Right renal pelvis (tissue), 4 donors: Measurements from ENCODE around the gene TRDN. TPM values are rescaled to one million over a fixed set of nuclear protein-coding genes. Genes with fewer than 3 reads are reported as not detected.

Experiments used
- DNase-seq, 4 donors: peaks; one replicate each; pipeline ENCODE4 v3.0.0-alpha.2; 2013; ENCODE audit warnings: low read depth in 4 of 4, low spot score in 3 of 4, missing footprints in 1 of 4
- polyA plus RNA-seq, 4 donors: library from polyadenylated mRNA; unstranded; fragments of 120-200 nt; gene quantifications; one replicate each; pipeline ENCODE4 v1.2.1, GENCODE V29; 2013; ENCODE audit not compliant: insufficient read length in 4 of 4

TRDN gene, protein sequence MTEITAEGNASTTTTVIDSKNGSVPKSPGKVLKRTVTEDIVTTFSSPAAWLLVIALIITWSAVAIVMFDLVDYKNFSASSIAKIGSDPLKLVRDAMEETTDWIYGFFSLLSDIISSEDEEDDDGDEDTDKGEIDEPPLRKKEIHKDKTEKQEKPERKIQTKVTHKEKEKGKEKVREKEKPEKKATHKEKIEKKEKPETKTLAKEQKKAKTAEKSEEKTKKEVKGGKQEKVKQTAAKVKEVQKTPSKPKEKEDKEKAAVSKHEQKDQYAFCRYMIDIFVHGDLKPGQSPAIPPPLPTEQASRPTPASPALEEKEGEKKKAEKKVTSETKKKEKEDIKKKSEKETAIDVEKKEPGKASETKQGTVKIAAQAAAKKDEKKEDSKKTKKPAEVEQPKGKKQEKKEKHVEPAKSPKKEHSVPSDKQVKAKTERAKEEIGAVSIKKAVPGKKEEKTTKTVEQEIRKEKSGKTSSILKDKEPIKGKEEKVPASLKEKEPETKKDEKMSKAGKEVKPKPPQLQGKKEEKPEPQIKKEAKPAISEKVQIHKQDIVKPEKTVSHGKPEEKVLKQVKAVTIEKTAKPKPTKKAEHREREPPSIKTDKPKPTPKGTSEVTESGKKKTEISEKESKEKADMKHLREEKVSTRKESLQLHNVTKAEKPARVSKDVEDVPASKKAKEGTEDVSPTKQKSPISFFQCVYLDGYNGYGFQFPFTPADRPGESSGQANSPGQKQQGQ
- 1 to 10 TPM; 1.8 to 3.8 (median 3.2) TPM for polyA plus RNA-seq

DNA sequence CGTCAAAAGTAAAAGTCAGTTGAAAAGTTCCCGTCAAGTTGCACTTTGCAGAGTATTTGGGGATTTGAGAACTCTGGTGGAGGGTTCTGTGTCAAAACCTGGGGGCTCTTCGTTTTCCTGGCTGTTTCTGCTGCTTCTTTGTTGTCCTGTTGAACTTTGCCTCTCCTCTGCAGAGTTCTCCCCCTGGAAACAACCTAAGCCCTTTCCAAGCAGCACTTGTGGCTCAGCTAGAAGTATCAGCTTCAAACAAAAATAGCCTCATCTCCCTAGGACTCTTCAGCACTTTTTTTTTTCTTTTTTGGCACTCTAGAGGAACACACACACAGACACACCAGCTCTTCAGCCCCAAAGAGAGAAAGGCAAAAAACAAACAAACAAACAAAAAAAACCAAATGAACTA is at the start of gene TRDN:
Gene TRDN, minus strand, starts transcription at position 169 of the 400 bp plus-strand sequence. CDS start 175 bp downstream, outside the sequence.
- peak in 1 of 4 donors; percentile 19 for DNase-seq

DNA sequence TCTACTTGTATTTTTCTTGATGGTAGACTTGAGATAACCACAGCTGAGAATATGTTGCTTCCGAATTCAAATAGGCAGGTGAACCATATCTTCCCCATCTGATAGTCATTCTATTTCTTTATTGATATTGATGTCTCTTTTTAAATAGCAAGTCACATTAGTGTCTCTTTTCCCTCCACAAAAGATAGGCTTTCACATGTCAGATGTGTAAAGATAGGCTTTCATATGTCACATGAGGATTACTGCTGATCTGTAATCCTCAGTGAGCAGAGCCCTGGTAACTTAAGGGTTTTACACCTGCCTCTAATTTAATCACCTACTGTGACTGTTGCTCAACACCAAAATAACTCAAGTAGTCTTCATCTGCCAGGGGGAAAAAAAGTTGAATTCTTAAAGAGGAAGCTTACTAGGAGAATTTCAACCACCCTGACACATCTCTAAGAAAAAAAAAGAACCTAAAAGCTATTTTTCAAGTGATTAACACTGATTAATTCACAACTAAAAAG is 45.3 kb upstream of the TRDN start:
- no peak for DNase-seq

DNA sequence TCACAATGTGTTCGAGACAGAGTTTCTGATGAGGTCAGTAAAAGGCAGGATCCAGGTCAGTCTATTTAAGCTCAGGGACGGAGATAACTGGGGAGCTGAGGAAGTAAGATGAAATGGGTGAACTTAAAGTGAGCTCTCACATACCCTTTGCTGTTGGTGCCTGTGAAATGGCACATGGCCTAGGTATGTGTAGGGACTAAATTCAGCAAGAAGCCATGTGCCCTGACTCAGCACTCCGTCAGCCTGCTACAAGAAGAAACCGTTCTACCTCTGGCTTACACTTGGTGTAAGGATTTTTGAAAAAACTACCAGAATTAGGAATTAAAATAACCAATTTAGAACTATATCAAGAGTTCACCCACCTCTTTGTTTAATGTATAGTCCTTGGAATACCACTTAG is 41.1 kb upstream of the TRDN start:
- no peak for DNase-seq

DNA sequence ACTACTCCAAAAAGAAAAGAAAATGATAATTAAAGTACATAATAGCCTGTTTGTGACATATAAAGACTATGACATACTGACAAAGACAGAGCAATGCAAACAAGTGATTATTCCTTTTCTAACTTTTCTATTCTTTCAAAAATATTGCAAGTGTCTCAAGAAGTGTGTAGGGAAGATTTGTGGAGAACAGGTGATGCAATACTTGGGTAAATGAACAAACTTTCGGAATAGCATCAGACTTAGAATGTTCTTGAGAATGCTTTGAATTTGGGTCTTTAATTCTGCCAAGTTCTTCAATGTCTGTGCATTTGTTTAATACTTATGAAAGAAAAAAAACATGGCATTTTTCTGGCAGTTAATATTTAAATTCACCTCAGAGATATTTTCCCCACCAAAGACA is 40.0 kb upstream of the TRDN start:
- DNase-seq = no peak

DNA sequence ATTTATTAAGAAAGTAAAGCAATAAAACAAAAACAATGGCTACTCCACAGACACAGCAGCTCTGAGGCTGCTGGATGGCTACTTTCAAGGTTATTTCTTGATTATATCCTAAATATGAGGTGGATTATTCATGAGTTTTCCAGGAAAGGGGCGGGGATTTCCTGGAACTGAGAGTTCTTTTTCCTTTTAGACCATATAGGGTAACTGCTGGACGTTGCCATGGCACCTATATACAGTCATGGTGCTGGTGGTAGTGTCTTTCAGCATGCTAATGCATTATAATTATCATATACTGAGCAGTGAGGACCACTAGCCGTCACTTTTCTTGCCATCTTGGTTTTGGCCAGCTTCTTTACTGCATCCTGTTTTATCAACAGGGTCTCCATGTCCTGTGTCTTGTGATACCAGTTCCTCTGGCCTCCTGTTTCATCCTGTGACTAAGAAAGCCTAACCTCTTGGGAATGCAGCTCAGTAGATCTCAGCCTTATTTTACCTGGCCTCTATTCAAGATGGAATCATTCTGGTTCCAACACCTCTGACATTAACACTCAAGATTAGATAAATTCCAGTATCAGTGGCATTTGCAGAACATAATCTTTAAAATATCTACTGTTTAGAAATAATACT is 32.3 kb upstream of the TRDN start:
- no peak for DNase-seq

DNA sequence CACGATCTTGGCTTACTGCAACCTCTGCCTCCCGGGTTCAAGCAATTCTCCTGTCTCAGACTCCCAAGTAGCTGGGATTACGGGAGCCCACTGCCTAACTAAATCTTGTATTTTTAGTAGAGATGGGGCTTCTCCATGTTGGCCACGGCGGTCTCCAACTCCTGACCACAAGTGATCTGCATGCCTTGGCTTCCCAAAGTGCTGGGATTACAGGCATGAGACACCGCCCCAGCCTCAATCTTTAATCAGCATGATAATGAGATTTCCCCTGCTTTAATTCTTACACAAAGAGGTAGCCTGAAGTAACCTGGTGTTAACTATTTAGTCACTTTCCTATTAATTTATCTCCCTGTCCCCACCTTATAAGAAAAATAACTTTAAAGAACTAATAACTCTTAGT is 31.3 kb upstream of the TRDN start:
- no peak for DNase-seq

DNA sequence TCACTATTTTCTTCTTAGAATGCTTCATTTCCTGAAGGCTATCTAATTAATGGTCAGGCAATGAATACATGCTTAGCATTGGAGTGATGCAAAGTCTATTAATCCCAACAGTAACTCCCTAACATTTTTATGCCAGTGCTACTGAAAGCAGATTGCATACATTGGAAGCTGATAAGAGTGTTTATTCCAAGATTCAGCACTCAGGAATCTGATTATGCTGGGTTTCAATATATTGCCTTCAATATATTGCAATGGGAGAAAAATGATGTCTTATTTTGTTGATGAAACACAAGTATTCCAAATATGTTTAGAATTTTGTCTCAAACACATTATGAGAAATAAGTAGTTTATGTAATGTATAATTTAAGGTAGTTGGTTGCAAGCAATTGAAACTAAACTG is 26.7 kb upstream of the TRDN start:
- no peak for DNase-seq

DNA sequence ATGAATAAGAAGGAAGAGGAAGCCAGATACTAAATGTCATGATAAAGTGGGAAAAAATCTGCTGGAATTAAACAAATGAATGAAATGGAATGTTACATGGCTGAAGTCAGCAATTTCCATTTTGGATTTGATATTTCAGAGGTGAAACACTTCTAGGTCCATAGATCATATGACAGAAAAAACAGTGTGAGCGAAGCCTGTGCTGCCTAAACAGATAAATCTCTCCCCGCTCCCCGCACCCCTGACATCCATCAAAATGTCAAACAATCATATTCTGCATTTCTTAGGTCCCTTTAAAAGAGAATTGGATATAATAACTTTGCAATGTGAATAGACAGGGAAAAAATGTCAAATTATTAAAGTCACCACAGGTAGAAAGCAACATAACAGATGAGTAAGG is 26.0 kb upstream of the TRDN start:
- DNase-seq = no peak

DNA sequence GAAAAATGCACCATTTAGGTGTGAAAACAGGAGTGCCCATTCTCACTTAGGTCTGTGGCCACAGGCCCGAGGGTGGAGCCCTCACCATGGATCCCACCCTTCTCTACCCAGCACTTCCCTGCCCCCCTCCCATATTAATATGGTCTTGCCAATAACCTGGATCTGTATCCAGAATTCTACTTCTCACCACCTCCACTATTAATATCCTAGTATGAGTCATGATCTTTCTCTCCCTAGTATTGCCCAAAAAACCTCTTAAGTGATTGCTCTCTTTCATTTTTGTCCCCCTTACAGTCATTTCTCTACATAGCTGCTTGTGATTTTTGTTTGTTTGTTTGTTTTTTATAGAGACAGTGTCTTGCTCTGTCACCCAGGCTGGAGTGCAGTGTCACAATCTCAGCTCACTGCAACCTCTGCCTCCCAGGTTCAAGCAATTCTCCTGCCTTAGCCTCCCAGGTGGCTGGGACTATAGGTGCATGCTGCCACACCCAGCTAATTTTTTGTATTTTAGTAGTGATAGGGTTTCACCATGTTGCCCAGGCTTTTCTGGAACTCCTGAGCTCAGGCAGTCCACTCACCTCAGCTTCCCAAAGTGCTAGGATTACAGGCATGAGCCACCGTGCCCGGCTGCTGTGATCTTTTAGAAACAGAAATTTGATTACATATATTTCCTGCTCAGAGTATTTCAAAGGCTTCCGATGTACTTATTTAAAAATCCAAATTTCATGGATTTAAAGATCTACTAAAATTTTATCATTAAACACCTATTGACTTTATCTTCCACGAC is 24.5 kb upstream of the TRDN start:
- no peak for DNase-seq

DNA sequence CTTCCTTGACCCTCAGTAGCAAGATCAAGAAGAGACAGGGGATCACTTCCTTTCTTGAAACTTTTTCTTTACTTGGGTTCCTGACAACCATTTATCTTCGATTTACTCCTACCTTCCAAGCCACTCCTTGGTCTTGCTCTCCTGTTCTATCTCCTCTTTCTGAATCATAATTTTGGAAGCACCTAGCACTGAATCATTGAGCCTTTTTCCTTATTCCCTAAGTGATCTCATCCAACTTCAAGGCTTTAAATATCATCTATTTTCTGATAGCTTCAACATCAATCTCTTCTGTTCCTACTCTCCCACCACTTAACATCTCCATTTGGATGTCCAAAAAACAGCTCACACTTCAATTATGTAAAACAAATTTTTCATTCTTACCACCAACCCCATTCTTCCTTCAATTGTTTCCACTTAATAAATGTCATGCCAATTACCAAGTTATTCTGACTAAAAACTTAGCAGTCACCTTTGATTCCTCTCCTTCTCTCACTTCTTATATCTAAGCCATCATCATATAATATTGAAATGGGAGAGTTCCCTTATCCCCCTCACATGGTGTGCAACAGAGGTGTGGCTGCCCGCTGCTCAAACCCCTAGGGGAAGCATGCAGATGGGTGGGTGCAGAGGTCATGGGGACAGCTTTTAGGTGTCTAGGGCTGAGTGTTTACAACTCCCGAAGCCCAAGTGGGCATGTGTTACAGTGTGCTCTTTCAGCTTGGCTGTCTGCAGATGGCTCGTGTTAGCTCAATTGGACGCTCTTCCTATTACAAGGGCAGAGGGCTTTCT is 23.4 kb upstream of the TRDN start:
- DNase-seq = no peak

DNA sequence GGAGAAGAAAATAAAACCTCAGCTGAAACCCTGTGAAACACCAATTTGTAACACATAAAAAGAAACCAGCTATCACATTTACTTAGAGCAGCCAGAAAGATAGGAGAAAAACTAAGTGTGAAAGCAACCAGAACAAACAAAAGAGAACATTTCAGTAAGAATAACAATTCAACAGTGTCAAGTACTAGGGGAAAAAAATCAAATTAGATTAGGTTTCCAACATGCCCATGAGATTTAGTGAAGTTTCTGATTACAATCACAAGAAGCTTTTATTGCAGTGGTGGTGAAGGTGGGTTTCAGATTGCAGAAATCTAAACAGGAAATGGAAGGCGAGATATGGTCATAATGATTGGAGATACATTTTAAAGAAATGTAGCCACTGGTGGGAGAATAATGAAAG is 22.1 kb upstream of the TRDN start:
- DNase-seq = no peak

DNA sequence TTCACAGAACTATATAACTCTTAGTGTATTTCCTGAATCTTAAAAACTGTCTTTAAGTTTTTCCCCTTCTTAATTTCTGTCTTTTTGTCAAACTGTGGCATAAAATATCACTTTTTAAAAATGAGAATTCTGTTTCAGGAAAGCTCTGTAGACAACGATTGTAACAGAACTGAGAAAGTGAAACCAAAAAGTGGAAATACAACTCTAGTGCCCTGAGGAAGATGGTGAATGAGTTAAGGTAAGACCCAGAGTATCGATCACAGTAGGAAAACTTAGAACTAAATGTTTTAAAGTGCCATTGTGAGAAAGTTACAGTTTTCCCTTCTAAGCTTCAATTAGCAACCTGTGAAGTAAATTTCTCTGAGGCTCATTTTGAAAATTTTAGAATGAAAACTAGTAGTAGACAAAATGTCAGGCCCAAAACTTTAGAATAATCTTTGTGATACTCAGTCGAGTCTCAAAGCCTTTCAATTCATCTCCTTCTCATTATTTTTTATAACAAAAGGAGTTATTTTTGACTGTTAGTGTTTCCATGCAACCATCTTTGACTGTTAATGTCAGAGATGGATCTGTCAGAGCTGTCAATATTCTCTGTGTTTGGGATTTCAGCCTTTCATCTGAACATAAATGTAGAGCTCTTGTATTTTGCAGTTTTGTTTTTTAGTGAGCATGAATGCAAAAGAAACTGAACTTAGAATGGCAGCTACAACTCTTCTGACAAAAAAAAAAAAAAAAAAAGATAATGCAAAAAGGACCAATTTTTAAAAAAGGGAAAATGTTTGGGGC is 19.0 kb upstream of the TRDN start:
- no peak for DNase-seq

DNA sequence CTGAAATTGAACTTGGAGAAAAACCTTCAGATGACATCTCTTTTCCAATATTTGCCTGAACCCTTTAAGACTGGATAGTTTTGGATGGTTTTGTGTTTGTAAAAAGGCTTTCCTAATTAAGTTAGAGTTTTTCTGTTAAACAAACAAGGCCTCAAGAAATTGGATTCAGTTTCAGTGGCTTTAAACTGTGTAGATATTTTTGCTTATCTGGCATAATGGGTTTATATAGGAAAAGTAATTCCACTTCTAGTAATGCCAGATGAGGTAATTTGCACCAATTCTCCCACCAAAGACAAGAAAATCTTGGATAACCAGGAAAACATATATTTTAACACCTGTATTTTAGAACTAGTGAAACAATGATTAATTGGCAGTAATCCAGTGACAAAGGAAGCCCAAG is 12.0 kb upstream of the TRDN start:
- DNase-seq = no peak

DNA sequence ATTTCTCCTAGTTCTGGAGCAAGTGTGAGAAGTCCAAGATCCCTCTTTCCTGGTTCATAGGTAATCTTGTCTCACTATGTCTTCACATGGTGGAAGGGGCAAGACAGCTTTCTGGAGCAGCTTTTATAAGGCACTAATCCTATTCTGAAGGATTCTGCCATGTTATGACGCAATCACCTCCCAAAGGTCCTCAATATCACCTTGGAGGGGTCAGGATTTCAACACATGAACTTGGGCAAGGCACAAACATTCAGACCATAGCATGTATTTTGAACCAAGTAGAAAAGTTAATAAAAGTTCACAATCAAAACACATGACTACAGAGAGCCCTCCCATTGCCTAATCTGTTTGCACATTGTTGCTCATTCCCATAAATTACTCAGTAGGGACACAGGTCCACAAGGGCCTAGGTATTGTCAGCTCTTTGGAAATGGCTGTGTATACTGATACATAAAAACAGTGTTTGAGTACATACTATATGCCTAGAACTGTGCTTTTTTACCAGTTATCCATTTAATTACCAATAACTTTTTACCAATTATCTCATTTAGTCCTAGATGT is 11.3 kb upstream of the TRDN start:
- no peak for DNase-seq

DNA sequence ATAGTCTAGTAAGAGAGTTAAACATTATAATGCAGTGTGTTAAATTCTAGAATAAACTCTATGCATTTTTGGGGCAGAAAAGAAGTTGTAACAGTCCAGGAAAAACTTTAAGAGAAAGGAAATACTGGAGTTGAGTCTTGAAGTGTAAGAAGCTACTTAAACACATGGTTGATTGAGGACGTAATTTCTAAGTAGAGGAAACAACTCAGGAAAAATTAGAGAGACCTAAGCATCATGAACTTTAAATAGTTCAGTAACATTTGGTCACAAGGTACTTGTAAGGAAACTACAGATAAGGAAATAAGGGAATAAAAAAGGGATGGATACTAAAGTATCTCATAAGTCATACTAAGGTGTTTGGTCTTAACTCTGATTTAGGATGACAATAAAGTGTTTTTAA is 4.7 kb upstream of the TRDN start:
- no peak for DNase-seq

DNA sequence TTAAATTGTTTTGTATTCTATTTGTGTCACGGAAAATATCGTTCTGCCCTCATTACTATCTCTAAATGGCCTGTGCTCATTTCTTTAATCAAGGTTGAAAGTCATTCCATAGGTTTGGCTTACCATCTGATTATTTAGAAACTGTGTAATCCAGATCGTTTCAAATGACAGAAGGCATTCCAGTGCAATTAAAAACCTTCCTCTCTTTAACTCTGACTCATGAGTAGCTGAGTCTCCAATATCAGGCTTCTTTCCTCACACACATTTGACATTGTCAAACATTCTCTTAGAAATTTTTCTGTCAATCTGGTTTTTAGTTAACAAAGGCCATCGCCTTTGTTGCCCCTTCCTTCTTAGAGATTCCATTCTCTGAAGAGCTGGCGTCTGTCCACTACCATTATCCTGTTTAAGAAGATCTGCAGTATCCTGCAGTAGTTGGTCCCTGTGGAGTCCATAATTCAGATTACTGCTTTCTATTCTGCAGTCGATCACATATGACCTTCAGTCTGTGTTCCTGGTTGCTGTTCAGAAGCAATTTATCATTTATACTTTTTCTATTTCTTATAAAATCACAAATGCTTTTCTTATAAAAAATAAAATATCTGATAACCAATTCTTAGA is 3.9 kb upstream of the TRDN start:
- no peak for DNase-seq

DNA sequence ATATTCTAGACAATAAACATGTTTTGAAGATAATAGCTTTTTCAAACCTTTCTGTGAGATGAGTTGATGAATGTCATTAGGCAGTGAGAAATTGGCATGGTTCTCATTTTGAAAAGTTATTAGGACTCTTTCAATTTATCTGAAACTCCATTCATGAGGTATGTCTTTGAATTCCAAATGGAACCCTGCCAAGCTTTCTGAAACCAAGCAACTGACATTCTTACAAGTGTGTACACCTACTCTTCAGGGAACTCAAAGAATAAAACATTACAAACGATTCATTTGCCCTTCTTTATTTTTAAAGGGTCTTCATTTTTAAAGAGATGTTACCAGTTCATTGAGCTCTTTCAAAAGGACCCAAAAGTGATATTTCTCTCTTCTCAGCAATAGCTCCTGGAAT is 2.1 kb upstream of the TRDN start:
- no peak for DNase-seq

DNA sequence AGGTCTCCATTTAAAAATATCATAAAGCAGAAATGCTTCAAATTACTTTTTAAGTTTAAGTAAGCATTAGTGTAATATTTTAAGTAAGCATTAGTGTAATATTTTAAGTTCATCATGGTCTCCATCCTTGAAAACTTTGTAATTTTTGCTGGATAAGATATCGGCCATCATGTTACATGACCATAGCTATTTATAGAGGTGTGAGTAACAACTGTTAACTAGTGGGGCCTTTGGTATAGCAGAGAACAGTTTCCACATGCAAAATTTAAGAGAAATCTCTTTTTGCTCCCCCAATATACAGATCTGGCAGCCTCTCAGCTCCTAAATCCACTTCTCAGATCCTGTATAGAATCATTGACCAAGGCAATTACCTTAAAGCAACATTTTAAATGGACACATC is 468 bp downstream of the TRDN start:
- DNase-seq = no peak
